ENCODE measurements around the gene CALHM4. TPM values are rescaled to one million over a fixed set of nuclear protein-coding genes. Genes with fewer than 3 reads are reported as not detected.

The CALHM4 gene
- total and polyA plus RNA-seq, 2 of the 4 experiments (the other 2 are of a cell fraction): 0.07 TPM; not detected in 1

DNA sequence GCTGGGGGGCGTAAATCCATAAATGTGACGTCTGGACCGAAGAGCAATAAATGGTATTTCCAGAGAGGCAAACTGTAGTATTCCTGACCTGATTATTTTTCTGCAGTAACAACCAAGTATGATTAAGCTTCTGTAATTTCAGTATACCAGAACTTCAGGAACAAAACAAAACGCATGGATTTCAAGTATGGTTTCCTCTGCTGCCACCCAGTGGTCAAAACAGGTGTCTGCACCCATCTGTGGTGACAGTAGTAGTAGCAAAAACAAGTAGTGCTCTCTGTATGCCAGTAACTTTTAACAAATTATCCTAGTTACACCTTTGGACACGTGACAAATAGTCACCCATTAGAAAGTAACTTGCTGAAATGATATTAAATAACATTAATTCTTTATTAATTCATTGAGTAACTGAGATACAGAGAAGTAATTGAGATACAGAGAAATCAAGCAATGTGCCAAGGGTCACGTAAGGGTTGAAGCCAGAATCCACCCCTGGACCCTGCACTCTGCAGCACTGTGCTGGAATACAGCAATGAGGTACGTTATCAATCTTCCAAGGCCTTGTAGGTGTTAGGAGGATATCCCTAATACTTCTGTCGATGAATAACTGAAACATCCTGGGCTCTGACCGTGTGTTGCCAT lies 7.9 kb downstream of the CALHM4 start:
- DNase-seq: peak; percentile 75
- Histone ChIP-seq H3K56ac (ENCODE audit: extremely low read depth, insufficient read depth, low read length) (no peak overlapping the region), H2AK5ac (ENCODE audit: low read depth, low read length) (peak overlapping the region; percentile 38; the same call in 1 of the 2 replicates), H3K23ac (ENCODE audit: low read depth, low read length) (no peak overlapping the region), H3K4me1 (ENCODE audit: control insufficient read depth, insufficient read depth, low read length) (peaks cover 10% of the 10 kb centered on the region), H3K9ac (ENCODE audit: low read depth, low read length) (no peak overlapping the region), H2AFZ (replicated peaks; ENCODE audit: low read length, poor library complexity) (peak overlapping the region; percentile 17), H4K91ac (ENCODE audit: insufficient read depth, low read depth, low read length) (no peak overlapping the region), H4K8ac (ENCODE audit: low read depth in 2 of 2, low read length in 2 of 2) (peak overlapping the region in 1 of 2 experiments; percentile 49; a peak in 1 of 4 replicates), H3K4me2 (ENCODE audit: low read depth, low read length) (no peak overlapping the region), H4K5ac (ENCODE audit: low read depth, low read length) (no peak overlapping the region), H4K20me1 (ENCODE audit: insufficient read depth, low read length) (no peaks in the 10 kb centered on the region), H2BK15ac (ENCODE audit: low read depth, low read length) (peak overlapping the region; percentile 82; the same call in 2 of the 3 replicates), H3K36me3 (ENCODE audit: control insufficient read depth, insufficient read depth, low read length) (no peaks in the 10 kb centered on the region), H2BK20ac (ENCODE audit: low read depth, low read length) (peak overlapping the region; percentile 42), H3K27ac (ENCODE audit: insufficient read depth, low read length) (no peak overlapping the region), H3K4me3 (ENCODE audit: insufficient read depth, low read depth, low read length) (no peak overlapping the region), H3K14ac (replicated peaks; ENCODE audit: low read depth, low read length) (no peak overlapping the region), H2BK5ac (ENCODE audit: low read depth, low read length, poor library complexity, severe bottlenecking) (no peak overlapping the region), H3K27me3 (ENCODE audit: control insufficient read depth, insufficient read depth, low read length) (no peaks in the 10 kb centered on the region), H3K9me3 (ENCODE audit: control insufficient read depth, insufficient read depth, low read length) (no peaks in the 10 kb centered on the region), H2BK120ac (ENCODE audit: low read depth, low read length) (peak overlapping the region; percentile 26), H3K4ac (ENCODE audit: low read depth, low read length) (peak overlapping the region; percentile 6; the same call in 1 of the 2 replicates), H3K79me1 (ENCODE audit: low read depth in 1 of 2, low read length in 2 of 2) (no peaks in the 10 kb centered on the region), H3K18ac (ENCODE audit: low read depth, low read length) (no peak overlapping the region), H3K9me1 (ENCODE audit: insufficient read depth, low read length) (peaks cover 3% of the 10 kb centered on the region; the same call in 1 of the 2 replicates), H2AK9ac (replicated peaks; ENCODE audit: low read depth, low read length, poor library complexity) (no peak overlapping the region)
- dilution Hi-C loops (cut with HindIII; ENCODE audit: low sequenced_read_pairs, unreplicated experiment) (no loop called here), intact Hi-C loops (cut with micrococcal nuclease) (loop anchor here (1.0 to 5.0 kb wide), 7 partner anchors 25 to 345 kb away; partner anchors contain the start of gene TSPYL1), in situ Hi-C loops (cut with MboI; ENCODE audit: low sequenced_read_pairs) (loop anchor here (5.0 kb wide), 1 partner anchor 294 kb away; no protein-coding TSS in a partner anchor)
- CTCF ChIA-PET: interaction anchor here (0.5 to 4.3 kb wide), 21 partner anchors 9 to 439 kb away, joined by 3 to 22 read pairs (median 5); partner anchors contain the start of genes CALHM5, RWDD1, TRAPPC3L and TSPYL1
- WGBS, 2 experiments (ENCODE audit: extremely low coverage in 2 of 2, insufficient read length in 1 of 2): 90% methylated on average over 2 of the region's 9 CpGs; no CpG with 5 or more reads in 1 of the 2 experiments
- peak; percentile 86 for TF ChIP-seq SMC3 (IDR thresholded peaks at IDR 0.05; ENCODE audit: low read depth, low read length)
- TF ChIP-seq, protein P1, sequence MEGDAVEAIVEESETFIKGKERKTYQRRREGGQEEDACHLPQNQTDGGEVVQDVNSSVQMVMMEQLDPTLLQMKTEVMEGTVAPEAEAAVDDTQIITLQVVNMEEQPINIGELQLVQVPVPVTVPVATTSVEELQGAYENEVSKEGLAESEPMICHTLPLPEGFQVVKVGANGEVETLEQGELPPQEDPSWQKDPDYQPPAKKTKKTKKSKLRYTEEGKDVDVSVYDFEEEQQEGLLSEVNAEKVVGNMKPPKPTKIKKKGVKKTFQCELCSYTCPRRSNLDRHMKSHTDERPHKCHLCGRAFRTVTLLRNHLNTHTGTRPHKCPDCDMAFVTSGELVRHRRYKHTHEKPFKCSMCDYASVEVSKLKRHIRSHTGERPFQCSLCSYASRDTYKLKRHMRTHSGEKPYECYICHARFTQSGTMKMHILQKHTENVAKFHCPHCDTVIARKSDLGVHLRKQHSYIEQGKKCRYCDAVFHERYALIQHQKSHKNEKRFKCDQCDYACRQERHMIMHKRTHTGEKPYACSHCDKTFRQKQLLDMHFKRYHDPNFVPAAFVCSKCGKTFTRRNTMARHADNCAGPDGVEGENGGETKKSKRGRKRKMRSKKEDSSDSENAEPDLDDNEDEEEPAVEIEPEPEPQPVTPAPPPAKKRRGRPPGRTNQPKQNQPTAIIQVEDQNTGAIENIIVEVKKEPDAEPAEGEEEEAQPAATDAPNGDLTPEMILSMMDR (conservative IDR thresholded peaks at IDR 0.05; ENCODE audit: low read depth, low read length): peak; percentile 89
- TF ChIP-seq RAD21 (IDR thresholded peaks at IDR 0.05; ENCODE audit: low read length): peak; percentile 88
- TF ChIP-seq, protein P2, sequence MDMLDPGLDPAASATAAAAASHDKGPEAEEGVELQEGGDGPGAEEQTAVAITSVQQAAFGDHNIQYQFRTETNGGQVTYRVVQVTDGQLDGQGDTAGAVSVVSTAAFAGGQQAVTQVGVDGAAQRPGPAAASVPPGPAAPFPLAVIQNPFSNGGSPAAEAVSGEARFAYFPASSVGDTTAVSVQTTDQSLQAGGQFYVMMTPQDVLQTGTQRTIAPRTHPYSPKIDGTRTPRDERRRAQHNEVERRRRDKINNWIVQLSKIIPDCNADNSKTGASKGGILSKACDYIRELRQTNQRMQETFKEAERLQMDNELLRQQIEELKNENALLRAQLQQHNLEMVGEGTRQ (IDR thresholded peaks at IDR 0.05; ENCODE audit: low read depth, low read length): no peak
- no peak for TF ChIP-seq NFE2L2 (IDR thresholded peaks at IDR 0.05; ENCODE audit: low read depth, low read length)
- POLR2A ChIA-PET (ENCODE audit: unreplicated experiment): interaction anchor here (1.0 kb wide), 1 partner anchor 27 kb away, joined by 3 read pairs; no protein-coding TSS in a partner anchor
- peak; percentile 72 for ATAC-seq (ENCODE audit: low read depth)
- BruUV-seq (replicated peaks): no TSS peak
